Stomach (tissue), 4 donors: Measurements from ENCODE around the gene OPHN1.

ENCODE experiments used
- EP300 ChIP-seq: sonication (generic); formaldehyde crosslinking; IDR thresholded peaks from one replicate; pipeline ENCODE4 v1.6.1; 2017; ENCODE audit warnings: antibody characterized with exemption
- POLR2A ChIP-seq, 4 donors: fragments of 450-650 bp; IDR thresholded peaks; one replicate each; pipeline ENCODE4 v1.6.1; 2016; ENCODE audit warnings: antibody characterized with exemption in 4 of 4, control low read depth in 2 of 4, mild to moderate bottlenecking in 1 of 4, moderate library complexity in 1 of 4
- TF ChIP-seq, protein P1 (sequence below), 7 experiments: fragments of 450-650 bp in 4 of 7; fragments of 200-600 bp in 3 of 7; sonication (generic) in 3 of 7; IDR thresholded peaks; one replicate each; pipeline ENCODE4 v1.5.1; 2016 to 2019; ENCODE audit warnings: antibody characterized with exemption in 7 of 7, control low read depth in 2 of 7, mild to moderate bottlenecking in 1 of 7

DNA sequence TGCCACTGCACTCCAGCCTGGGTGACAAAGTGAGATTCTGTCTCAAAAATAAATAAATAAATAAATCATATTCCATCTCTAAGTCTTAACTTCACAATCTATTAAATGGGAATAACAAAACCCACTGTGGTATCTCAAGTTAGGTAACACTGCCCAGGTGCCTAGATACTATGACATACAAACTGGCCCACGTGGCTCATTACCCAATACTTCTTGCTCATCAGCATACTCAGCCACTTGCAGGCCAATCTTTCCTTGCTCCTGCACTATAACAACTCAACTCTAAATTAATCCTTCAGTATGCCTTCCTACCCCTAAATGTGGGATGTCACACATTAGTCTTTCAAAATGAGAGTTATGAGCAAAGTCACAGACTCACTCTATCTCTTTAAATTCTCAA, 230.1 kb downstream of the OPHN1 start:
- TF ChIP-seq POLR2A (IDR thresholded peaks at IDR 0.05) (no peak), EP300 (no peak)
- TF ChIP-seq, protein P1, sequence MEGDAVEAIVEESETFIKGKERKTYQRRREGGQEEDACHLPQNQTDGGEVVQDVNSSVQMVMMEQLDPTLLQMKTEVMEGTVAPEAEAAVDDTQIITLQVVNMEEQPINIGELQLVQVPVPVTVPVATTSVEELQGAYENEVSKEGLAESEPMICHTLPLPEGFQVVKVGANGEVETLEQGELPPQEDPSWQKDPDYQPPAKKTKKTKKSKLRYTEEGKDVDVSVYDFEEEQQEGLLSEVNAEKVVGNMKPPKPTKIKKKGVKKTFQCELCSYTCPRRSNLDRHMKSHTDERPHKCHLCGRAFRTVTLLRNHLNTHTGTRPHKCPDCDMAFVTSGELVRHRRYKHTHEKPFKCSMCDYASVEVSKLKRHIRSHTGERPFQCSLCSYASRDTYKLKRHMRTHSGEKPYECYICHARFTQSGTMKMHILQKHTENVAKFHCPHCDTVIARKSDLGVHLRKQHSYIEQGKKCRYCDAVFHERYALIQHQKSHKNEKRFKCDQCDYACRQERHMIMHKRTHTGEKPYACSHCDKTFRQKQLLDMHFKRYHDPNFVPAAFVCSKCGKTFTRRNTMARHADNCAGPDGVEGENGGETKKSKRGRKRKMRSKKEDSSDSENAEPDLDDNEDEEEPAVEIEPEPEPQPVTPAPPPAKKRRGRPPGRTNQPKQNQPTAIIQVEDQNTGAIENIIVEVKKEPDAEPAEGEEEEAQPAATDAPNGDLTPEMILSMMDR (IDR thresholded peaks at IDR 0.05) = no peak
